Effector CD8-positive, alpha-beta T cell (primary cell): ENCODE measurements around the gene ZNF614.
"Not testable (repeated sequence)": the region's sequence is repeated elsewhere in the genome, so short reads cannot be mapped to it uniquely, and the experiment has no call there.

Experiments used
- DNase-seq: peaks from one replicate; lab custom pipeline; 2025; lab: John Stamatoyannopoulos, UW

The ZNF614 gene

GRCh38 chr19:51986309-51987291 is 41.6 kb downstream of the ZNF614 start, which contains the start of gene ZNF350:
ZNF350 (minus strand) TSS chr19:51986840; CDS start chr19:51974360, 12,480 bp downstream.
- DNase-seq: peak; percentile 87

DNA sequence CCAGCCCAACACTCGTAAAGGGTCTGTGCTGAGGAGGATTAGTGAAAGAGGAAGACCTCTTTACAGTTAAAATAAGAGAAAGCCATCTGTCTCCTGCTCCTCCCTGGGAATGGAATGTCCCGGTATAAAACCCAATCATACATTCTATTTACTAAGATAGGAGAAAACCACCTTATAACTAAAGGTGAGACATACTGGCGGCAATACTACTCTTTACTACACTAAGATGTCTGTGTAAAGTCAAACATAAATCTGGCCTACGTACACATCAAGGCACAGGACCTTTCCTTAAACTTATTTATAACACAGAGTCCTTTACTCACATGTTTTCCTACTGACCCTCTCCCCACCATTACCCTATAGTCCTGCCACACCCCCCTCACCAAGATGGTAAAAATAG is 44.8 kb downstream of the ZNF614 start:
- no peak for DNase-seq

GRCh38 chr19:51980926-51981325 is 47.3 kb downstream of the ZNF614 start:
- DNase-seq: not testable (repeated sequence)

GRCh38 chr19:51980116-51980736 is 48.0 kb downstream of the ZNF614 start:
- no peak for DNase-seq

- no peak for DNase-seq
Observed at GRCh38 chr19:51978882-51979281, 49.3 kb downstream of the ZNF614 start.

- no peak for DNase-seq
Observed at GRCh38 chr19:51977346-51977745, 50.8 kb downstream of the ZNF614 start.

DNA sequence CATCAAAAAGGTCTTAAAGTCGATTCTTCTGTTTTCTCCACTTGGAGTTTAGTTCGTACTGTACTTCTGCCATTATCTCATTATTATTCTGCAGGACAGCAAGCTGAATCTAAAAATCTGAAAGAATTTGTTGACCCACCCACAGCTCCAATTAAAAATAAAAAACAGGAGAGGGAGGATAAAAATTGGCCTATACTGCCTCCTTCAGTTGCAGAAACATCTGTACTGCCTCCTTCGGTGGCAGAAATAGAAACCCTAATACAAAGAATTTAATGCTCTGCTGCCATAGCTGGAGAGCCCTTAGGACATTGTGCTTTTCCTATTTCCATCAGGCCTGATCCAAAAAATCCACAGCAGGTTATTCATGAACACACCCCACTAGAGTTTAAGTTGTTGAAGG is 51.3 kb downstream of the ZNF614 start:
- DNase-seq: no peak

- DNase-seq: not testable (repeated sequence)
Observed at GRCh38 chr19:51975787-51976186, 52.4 kb downstream of the ZNF614 start.

DNA sequence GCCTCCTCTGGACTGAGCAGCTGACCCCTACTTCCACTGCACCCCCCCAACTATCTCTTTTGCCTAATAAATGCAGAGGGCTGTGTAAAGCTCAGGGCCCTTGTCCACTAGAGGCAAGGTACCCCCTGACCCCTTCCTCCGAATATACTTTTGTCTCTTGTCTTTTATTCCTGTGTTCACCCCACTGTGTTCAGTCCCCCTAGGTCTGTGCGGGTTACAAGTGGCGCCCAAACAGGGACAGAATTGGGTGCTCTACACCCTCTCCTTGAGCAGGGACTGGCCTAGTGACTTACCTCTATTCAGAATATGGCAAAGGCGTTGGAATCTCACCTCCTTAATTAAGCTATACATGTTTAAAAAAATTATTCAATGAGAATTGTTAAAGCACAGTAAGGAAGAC is 56.6 kb downstream of the ZNF614 start:
- DNase-seq: no peak

- DNase-seq: no peak
Observed at GRCh38 chr19:51970718-51971117, 57.5 kb downstream of the ZNF614 start.

DNA sequence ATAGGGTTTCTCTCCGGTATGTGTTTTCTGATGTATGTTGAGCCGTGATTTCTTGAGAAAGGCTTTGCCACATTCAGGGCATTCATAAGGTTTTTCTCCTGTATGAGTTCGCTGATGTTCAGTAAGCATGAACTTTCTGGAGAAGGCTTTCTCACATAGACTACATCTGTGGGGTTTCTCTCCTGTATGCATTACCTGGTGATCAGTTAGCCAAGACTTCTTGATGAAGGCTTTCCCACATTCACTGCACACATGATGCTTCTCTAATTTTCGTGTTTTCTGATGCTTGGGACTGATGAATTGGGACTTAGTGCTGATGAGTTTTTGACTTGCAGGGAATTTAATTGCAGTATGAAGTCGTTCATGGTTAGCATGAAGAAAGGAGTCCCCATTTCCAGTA is 62.6 kb downstream of the ZNF614 start:
- DNase-seq: no peak
